Ishikawa (cell line): ENCODE data around the gene ITGA1.

Source experiments
- CEBPB ChIP-seq: IDR thresholded peaks from 2 replicates; pipeline ENCODE4 v1.6.1; 2012
- CREB1 ChIP-seq: IDR thresholded peaks from 2 replicates; pipeline ENCODE4 v1.6.1; 2012; ENCODE audit warnings: low read depth
- EGR1 ChIP-seq: IDR thresholded peaks from 2 replicates; pipeline ENCODE4 v1.6.1; 2012
- EP300 ChIP-seq: IDR thresholded peaks from 2 replicates; pipeline ENCODE4 v1.6.1; 2012; ENCODE audit warnings: borderline replicate concordance
- FOXM1 ChIP-seq: IDR thresholded peaks from 2 replicates; pipeline ENCODE4 v1.6.1; 2012; ENCODE audit warnings: low read depth, borderline replicate concordance
- NFIC ChIP-seq: IDR thresholded peaks from 2 replicates; pipeline ENCODE4 v1.6.1; 2012
- RAD21 ChIP-seq: IDR thresholded peaks from 2 replicates; pipeline ENCODE4 v1.6.1; 2012; ENCODE audit warnings: low read depth
- TAF1 ChIP-seq: IDR thresholded peaks from 2 replicates; pipeline ENCODE4 v1.6.1; 2012; ENCODE audit warnings: low read depth, mild to moderate bottlenecking
- TCF12 ChIP-seq: IDR thresholded peaks from 2 replicates; pipeline ENCODE4 v1.6.1; 2012; ENCODE audit warnings: low read depth
- TEAD4 ChIP-seq: IDR thresholded peaks from 2 replicates; pipeline ENCODE4 v1.6.1; 2012
- YY1 ChIP-seq: IDR thresholded peaks from 2 replicates; pipeline ENCODE4 v1.6.1; 2012; ENCODE audit warnings: low read depth
- ZBTB7A ChIP-seq: IDR thresholded peaks from 2 replicates; pipeline ENCODE4 v1.6.1; 2012; ENCODE audit warnings: low read depth
- TF ChIP-seq, protein P1 (sequence below): IDR thresholded peaks from 2 replicates; pipeline ENCODE4 v1.6.1; 2012; ENCODE audit warnings: low read depth, mild to moderate bottlenecking
- TF ChIP-seq, protein P2 (sequence below): IDR thresholded peaks from 2 replicates; pipeline ENCODE4 v1.6.1; 2012
- TF ChIP-seq, protein P3 (sequence below): IDR thresholded peaks from 2 replicates; pipeline ENCODE4 v1.6.1; 2012

ITGA1 gene

DNA sequence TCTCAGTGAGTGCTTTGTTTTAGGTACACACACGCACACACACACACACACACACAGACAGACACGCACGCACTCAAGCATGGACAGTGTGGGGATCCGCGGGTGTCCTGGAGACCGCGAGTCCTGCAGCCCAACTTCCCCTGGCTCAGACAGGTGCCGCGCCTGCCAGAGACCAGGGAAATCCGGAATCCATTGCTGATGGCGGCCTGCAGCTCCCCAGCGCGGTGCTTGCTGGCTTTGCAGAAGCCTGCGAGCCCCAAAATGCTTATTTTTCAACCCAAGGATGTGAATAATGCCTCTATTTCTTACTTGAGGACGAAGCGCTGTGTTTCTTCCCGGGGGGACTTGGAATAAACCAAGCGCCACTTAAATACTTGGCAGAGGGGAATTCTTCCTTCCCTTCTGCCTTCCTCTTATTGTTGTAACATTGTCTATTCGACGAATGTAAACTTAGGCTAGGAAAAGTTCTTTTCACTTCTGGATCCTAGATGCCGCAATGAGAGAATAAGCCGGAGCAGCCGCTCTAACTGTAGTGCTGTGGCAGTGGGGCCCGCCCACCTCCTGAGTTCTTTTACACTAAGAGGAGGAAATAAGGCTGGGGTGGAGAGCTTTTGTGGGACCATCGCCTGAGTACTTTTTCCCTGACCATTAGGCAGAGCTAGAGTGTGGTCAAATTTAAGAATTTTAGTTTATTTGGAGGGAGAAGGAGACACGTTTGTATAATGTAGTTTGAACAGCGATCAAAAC lies 202.2 kb downstream of the ITGA1 start:
- no peak for TF ChIP-seq ZBTB7A
- no peak for TF ChIP-seq FOXM1
- TF ChIP-seq, protein P1, sequence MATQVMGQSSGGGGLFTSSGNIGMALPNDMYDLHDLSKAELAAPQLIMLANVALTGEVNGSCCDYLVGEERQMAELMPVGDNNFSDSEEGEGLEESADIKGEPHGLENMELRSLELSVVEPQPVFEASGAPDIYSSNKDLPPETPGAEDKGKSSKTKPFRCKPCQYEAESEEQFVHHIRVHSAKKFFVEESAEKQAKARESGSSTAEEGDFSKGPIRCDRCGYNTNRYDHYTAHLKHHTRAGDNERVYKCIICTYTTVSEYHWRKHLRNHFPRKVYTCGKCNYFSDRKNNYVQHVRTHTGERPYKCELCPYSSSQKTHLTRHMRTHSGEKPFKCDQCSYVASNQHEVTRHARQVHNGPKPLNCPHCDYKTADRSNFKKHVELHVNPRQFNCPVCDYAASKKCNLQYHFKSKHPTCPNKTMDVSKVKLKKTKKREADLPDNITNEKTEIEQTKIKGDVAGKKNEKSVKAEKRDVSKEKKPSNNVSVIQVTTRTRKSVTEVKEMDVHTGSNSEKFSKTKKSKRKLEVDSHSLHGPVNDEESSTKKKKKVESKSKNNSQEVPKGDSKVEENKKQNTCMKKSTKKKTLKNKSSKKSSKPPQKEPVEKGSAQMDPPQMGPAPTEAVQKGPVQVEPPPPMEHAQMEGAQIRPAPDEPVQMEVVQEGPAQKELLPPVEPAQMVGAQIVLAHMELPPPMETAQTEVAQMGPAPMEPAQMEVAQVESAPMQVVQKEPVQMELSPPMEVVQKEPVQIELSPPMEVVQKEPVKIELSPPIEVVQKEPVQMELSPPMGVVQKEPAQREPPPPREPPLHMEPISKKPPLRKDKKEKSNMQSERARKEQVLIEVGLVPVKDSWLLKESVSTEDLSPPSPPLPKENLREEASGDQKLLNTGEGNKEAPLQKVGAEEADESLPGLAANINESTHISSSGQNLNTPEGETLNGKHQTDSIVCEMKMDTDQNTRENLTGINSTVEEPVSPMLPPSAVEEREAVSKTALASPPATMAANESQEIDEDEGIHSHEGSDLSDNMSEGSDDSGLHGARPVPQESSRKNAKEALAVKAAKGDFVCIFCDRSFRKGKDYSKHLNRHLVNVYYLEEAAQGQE, result no peak
- no peak for TF ChIP-seq TEAD4
- TF ChIP-seq YY1, result peak; percentile 76
- no peak for TF ChIP-seq NFIC
- TF ChIP-seq EP300, result no peak
- TF ChIP-seq CREB1, result no peak
- TF ChIP-seq CEBPB, result no peak
- TF ChIP-seq RAD21, result peak; percentile 54
- TF ChIP-seq TCF12, result no peak
- no peak for TF ChIP-seq TAF1
- no peak for TF ChIP-seq EGR1
- TF ChIP-seq, protein P2, sequence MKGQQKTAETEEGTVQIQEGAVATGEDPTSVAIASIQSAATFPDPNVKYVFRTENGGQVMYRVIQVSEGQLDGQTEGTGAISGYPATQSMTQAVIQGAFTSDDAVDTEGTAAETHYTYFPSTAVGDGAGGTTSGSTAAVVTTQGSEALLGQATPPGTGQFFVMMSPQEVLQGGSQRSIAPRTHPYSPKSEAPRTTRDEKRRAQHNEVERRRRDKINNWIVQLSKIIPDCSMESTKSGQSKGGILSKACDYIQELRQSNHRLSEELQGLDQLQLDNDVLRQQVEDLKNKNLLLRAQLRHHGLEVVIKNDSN, result no peak
- TF ChIP-seq, protein P3, sequence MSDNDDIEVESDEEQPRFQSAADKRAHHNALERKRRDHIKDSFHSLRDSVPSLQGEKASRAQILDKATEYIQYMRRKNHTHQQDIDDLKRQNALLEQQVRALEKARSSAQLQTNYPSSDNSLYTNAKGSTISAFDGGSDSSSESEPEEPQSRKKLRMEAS, result 0 out of 2 replicates have a peak, but pooled peaks have one; percentile 2

DNA sequence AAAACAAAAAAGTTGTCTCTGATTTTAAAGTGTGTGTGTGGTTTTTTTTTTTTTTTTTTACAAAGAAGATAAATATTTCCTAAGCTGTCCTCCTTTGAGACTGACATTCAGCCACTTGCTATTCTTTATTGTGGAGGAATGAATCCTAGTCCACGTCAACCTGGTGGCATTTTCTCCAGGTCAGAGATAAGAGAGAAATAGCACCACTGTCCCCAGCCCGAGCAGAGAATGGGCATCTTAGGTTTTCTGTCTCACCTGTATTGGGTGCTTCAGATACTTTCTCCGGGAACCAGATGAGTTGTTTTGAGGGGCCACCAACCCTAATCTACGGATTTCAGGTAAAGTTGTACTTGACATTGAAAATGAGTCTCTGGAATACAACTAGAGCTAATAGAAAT lies 202.8 kb downstream of the ITGA1 start:
- no peak for TF ChIP-seq NFIC
- TF ChIP-seq CEBPB, result no peak
- no peak for TF ChIP-seq TCF12
- TF ChIP-seq EP300, result no peak
- TF ChIP-seq ZBTB7A, result no peak
- TF ChIP-seq EGR1, result no peak
- no peak for TF ChIP-seq RAD21
- TF ChIP-seq, protein P3, result no peak
- no peak for TF ChIP-seq TAF1
- TF ChIP-seq, protein P2, result no peak
- TF ChIP-seq, protein P1, result no peak
- no peak for TF ChIP-seq FOXM1
- TF ChIP-seq CREB1, result no peak
- no peak for TF ChIP-seq YY1
- TF ChIP-seq TEAD4, result no peak

DNA sequence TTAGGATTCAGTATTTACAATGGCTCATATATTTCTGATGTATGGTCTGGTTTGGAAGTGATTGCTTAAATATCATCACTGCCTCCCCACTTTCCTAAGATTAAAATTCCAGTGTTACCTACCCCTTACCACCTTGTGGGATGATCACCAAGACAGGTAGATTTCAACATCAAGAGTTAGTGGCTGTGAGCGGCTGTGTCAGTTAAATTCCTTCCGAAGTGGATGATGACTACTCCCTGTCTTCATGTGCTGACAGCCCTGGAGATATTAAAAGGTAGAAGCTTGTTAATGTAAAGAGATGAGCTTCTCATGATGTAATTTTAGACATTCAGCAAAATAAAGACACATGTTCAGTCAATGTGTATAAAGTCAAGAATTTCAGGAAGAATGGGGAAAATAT lies 205.7 kb downstream of the ITGA1 start:
- TF ChIP-seq NFIC (no peak), TCF12 (no peak), TAF1 (no peak)

DNA sequence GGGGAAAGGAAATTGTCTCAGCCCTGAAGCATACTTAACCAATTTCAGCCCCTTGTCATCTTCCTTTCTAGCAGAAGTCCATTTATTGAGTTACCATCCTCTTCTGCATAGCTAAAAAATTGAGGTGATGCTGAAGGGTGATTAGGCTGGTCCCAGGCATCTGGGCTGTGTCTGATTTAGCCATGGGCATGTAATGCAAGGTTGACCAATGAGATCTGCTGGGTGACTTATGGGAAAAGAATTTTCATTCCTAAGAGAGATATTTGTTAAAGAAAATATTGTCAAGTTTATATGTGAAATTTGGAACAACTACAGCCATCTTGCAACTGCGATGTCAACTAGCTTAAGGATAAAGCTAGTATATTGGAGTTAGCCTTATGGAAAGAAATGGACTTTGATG lies 206.6 kb downstream of the ITGA1 start:
- no peak for TF ChIP-seq NFIC
- TF ChIP-seq YY1, result no peak
- TF ChIP-seq CEBPB, result no peak
- TF ChIP-seq TAF1, result no peak
- TF ChIP-seq RAD21, result no peak
- TF ChIP-seq EGR1, result no peak
- no peak for TF ChIP-seq CREB1
- no peak for TF ChIP-seq FOXM1
- TF ChIP-seq, protein P3, result no peak
- no peak for TF ChIP-seq ZBTB7A
- TF ChIP-seq TEAD4, result no peak
- no peak for TF ChIP-seq EP300
- TF ChIP-seq, protein P1, result no peak
- TF ChIP-seq TCF12, result no peak
- TF ChIP-seq, protein P2, result no peak
